Epithelial cell of esophagus (primary cell): ENCODE data around the gene LEUTX.

Source experiments
- DNase-seq: peaks from one replicate; pipeline ENCODE4 v3.0.0; 2010; ENCODE audit warnings: low read depth
- H3K4me3 ChIP-seq: 2 replicates; pipeline ENCODE4 v1.5.1; 2011; ENCODE audit warnings: mild to moderate bottlenecking, low read length, control low read depth
- CTCF ChIP-seq: IDR thresholded peaks from 2 replicates; pipeline ENCODE4 v1.5.1; 2011; ENCODE audit warnings: low read depth, mild to moderate bottlenecking, low read length, control low read depth, inconsistent platforms; ENCODE audit not compliant: insufficient read depth; ENCODE audit errors: missing control alignments

The LEUTX gene, protein sequence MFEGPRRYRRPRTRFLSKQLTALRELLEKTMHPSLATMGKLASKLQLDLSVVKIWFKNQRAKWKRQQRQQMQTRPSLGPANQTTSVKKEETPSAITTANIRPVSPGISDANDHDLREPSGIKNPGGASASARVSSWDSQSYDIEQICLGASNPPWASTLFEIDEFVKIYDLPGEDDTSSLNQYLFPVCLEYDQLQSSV

GRCh38 chr19:39778763-39779162 is at the start of gene LEUTX:
LEUTX (plus strand) TSS chr19:39778854; CDS start chr19:39778921, 67 bp downstream.
- no peak within 1 kb of the TSS for H3K4me3 ChIP-seq
- no peak for DNase-seq
- TF ChIP-seq CTCF: no peak

GRCh38 chr19:39729594-39729993 is 49.1 kb upstream of the LEUTX start:
- TF ChIP-seq CTCF: no peak
- no peak overlapping the region for H3K4me3 ChIP-seq
- DNase-seq: no peak

GRCh38 chr19:39731685-39732084 is 47.0 kb upstream of the LEUTX start:
- no peak for TF ChIP-seq CTCF
- H3K4me3 ChIP-seq: no peak overlapping the region
- DNase-seq: no peak

- H3K4me3 ChIP-seq: no peak overlapping the region
- no peak for DNase-seq
- no peak for TF ChIP-seq CTCF
These were observed 44.8 kb upstream of the LEUTX start for GRCh38 chr19:39733841-39734240.

GRCh38 chr19:39735688-39736087 is 43.0 kb upstream of the LEUTX start:
- TF ChIP-seq CTCF: no peak
- no peak overlapping the region for H3K4me3 ChIP-seq
- DNase-seq: no peak

DNA sequence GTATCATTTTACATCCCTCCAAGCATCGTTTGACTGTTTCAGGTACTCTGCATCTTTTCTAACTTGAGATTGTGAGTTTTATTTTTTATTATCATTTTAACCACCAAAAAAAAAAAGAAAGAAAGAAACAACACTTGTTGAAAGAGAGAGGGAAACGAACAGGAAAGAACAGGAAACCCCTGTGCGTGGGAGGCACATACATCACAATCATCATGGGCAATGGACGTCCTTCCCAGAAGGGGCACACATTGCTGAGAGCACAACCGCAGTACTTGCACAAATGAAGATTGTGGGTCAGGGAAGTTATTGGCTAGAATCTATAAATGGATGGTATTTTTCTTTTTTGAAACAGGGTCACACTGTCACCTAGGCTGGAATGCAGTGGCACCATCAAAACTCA is 42.6 kb upstream of the LEUTX start:
- H3K4me3 ChIP-seq: no peak overlapping the region
- TF ChIP-seq CTCF: no peak
- DNase-seq: no peak

- no peak overlapping the region for H3K4me3 ChIP-seq
- no peak for TF ChIP-seq CTCF
- no peak for DNase-seq
These were observed 41.3 kb upstream of the LEUTX start for GRCh38 chr19:39737351-39737750.
